GM23248 (cell line): ENCODE measurements around the gene PSMD5.

Source experiments
- EZH2 ChIP-seq: fragments of 200-600 bp; sonication (generic); IDR thresholded peaks from 2 replicates; pipeline ENCODE4 v1.6.1; 2018; ENCODE audit warnings: antibody characterized with exemption, mild to moderate bottlenecking; ENCODE audit not compliant: insufficient read depth, poor library complexity, severe bottlenecking
- EZH2phosphoT487 ChIP-seq: fragments of 200-600 bp; sonication (generic); IDR thresholded peaks from 2 replicates; pipeline ENCODE4 v1.6.1; 2018; ENCODE audit warnings: antibody characterized with exemption, moderate library complexity, mild to moderate bottlenecking, low read depth; ENCODE audit not compliant: insufficient read depth

DNA sequence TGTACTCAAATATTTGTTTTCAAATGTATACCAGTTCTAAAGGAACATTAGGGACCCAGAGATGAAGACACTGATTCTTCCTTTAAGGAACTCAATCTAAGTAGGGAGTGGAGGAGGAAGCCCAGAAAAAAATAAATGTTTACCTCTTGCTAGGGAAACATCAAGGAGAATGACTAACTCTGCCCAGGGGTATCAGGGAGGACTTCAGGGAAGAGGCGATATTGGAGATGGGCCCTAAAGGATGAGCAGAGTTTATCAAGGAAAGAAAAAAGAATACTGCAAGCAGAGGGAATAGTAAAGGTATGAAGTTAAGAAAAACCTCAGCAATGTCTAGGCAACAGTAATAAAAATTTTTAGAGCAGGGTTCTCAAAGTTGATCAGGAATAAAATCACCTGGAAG lies 65.9 kb downstream of the PSMD5 start:
- no peak for TF ChIP-seq EZH2
- no peak for TF ChIP-seq EZH2phosphoT487
